Activated CD4-positive, alpha-beta memory T cell treated with anti-CD3 and anti-CD28 coated beads for 36 hours (primary cell): ENCODE results near the gene CHD3. TPM values are rescaled to one million over a fixed set of nuclear protein-coding genes. Genes with fewer than 3 reads are reported as not detected.

ENCODE experiments used
- CTCF ChIA-PET: fragments of 350-600 bp; sonication (Branson Sonifier 250); formaldehyde crosslinking; loops from one replicate; lab custom pipeline; 2021; ENCODE audit warnings: antibody characterized with exemption, inconsistent platforms; lab: Charles Lee
- POLR2A ChIA-PET: fragments of 350-600 bp; sonication (Branson Sonifier 250); formaldehyde crosslinking; loops from one replicate; lab custom pipeline; 2021; ENCODE audit warnings: antibody characterized with exemption; lab: Charles Lee
- DNase-seq: peaks from one replicate; pipeline ENCODE4 v3.0.0-alpha.2; 2020
- H3K27ac Mint-ChIP-seq: one replicate; pipeline ENCODE4 v1.8.0; 2021; ENCODE audit warnings: mixed read lengths
- H3K27me3 Mint-ChIP-seq: one replicate; pipeline ENCODE4 v1.8.0; 2021; ENCODE audit warnings: mixed read lengths
- H3K36me3 Mint-ChIP-seq: one replicate; pipeline ENCODE4 v1.8.0; 2021; ENCODE audit warnings: mixed read lengths
- H3K4me1 Mint-ChIP-seq: one replicate; pipeline ENCODE4 v1.8.0; 2021; ENCODE audit warnings: low read depth, mixed read lengths
- H3K4me3 Mint-ChIP-seq: one replicate; pipeline ENCODE4 v1.8.0; 2021; ENCODE audit warnings: mild to moderate bottlenecking, mixed read lengths
- H3K9me3 Mint-ChIP-seq: one replicate; pipeline ENCODE4 v1.8.0; 2021; ENCODE audit warnings: mixed read lengths
- intact Hi-C: fragments of 100-400 bp; cut with micrococcal nuclease; formaldehyde crosslinking; loops from one replicate; pipeline ENCODE4 v1.15.1; 2023
- total RNA-seq, 2 experiments: library from RNA; stranded (reverse); gene quantifications; one replicate each; pipeline ENCODE4 v1.2.3, GENCODE V29; 2021

Gene CHD3
- total RNA-seq, 2 experiments from 2014 or later = 120 to 133 TPM

GRCh38 chr17:7875804-7876370 is 12.7 kb upstream of the CHD3 start:
- ChIA-PET CTCF (interaction anchor here (1.0 to 1.1 kb wide), 2 partner anchors 19 to 113 kb away, joined by 3 read pairs; partner anchors contain the start of gene NAA38), POLR2A (interaction anchor here (0.5 kb wide), 1 partner anchor 25 kb away, joined by 3 read pairs; no protein-coding TSS in a partner anchor)
- no peak for DNase-seq
- peaks cover 9% of the 10 kb centered on the region for H3K36me3 Mint-ChIP-seq
- H3K27ac Mint-ChIP-seq = no peak overlapping the region
- H3K4me1 Mint-ChIP-seq = no peaks in the 10 kb centered on the region
- H3K4me3 Mint-ChIP-seq = no peak overlapping the region
- no peaks in the 10 kb centered on the region for H3K27me3 Mint-ChIP-seq
- no peaks in the 10 kb centered on the region for H3K9me3 Mint-ChIP-seq
- intact Hi-C loops = no loop called here

DNA sequence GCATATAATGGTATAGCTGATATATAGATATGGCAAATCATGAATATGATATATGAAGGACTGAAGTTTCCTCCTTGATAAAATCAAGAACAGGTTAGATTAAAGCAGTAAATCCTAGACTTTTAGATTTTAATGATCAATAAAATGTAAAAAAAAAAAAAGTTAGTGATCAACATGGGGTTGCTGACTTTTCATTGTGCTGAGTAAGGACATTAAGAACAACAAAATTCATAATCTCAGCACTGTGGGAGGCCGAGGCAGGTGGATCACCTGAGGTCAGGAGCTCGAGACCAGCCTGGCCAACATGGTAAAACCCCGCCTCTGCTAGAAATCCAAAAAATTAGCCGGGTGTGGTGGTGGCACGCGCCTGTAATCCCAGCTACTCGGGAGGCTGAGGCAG is 10.4 kb upstream of the CHD3 start:
- no peak overlapping the region for H3K4me3 Mint-ChIP-seq
- H3K9me3 Mint-ChIP-seq = no peaks in the 10 kb centered on the region
- no peak for DNase-seq
- H3K27me3 Mint-ChIP-seq = no peaks in the 10 kb centered on the region
- H3K4me1 Mint-ChIP-seq = no peaks in the 10 kb centered on the region
- ChIA-PET POLR2A (interaction anchor here (0.5 kb wide), 1 partner anchor 19 kb away, joined by 3 read pairs; no protein-coding TSS in a partner anchor), CTCF (interaction anchor here (0.7 to 2.3 kb wide), 2 partner anchors 11 to 15 kb away, joined by 4 to 9 read pairs; no protein-coding TSS in a partner anchor)
- intact Hi-C loops = no loop called here
- no peak overlapping the region for H3K27ac Mint-ChIP-seq
- H3K36me3 Mint-ChIP-seq = peaks cover 6% of the 10 kb centered on the region

- ChIA-PET CTCF (interaction anchor here (1.5 kb wide), 1 partner anchor 19 kb away, joined by 3 read pairs; no protein-coding TSS in a partner anchor), POLR2A (no interaction called here)
- Mint-ChIP-seq H3K27me3 (no peaks in the 10 kb centered on the region), H3K36me3 (no peaks in the 10 kb centered on the region), H3K27ac (no peak overlapping the region), H3K4me1 (no peaks in the 10 kb centered on the region), H3K4me3 (no peak overlapping the region), H3K9me3 (no peaks in the 10 kb centered on the region)
- no peak for DNase-seq
- intact Hi-C loops = no loop called here
Observed at GRCh38 chr17:7880076-7880868, 8.3 kb upstream of the CHD3 start.

GRCh38 chr17:7881276-7882054 is 7.1 kb upstream of the CHD3 start:
- Mint-ChIP-seq H3K4me1 (no peaks in the 10 kb centered on the region), H3K36me3 (peaks cover 5% of the 10 kb centered on the region), H3K4me3 (no peak overlapping the region), H3K27me3 (no peaks in the 10 kb centered on the region), H3K9me3 (no peaks in the 10 kb centered on the region), H3K27ac (no peak overlapping the region)
- POLR2A ChIA-PET = no interaction called here
- intact Hi-C loops = no loop called here
- DNase-seq = no peak
- CTCF ChIA-PET = no interaction called here

DNA sequence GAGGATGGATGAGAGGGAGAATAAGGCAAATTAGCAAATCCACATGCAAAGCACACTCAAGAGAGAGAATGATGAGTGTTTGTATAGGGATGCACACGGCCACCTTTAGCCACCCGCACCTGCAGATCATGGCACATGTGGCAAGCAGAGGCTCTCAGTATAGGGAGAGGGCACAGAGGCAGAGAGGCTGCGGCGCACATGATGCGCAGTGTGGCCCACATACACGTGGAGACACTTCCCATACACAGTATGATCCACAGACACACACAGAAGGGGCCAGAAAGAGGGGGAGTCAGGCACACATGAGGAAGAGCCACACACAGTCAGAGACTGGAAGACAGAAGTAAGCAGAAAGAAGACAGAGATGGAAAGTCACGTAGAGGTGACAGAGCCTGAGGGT is 6.5 kb upstream of the CHD3 start:
- no peak overlapping the region for H3K27ac Mint-ChIP-seq
- intact Hi-C loops = no loop called here
- no peak overlapping the region for H3K4me3 Mint-ChIP-seq
- ChIA-PET CTCF (interaction anchor here (1.0 kb wide), 1 partner anchor 108 kb away, joined by 3 read pairs; no protein-coding TSS in a partner anchor), POLR2A (no interaction called here)
- no peak for DNase-seq
- no peaks in the 10 kb centered on the region for H3K4me1 Mint-ChIP-seq
- no peaks in the 10 kb centered on the region for H3K27me3 Mint-ChIP-seq
- H3K9me3 Mint-ChIP-seq = no peaks in the 10 kb centered on the region
- H3K36me3 Mint-ChIP-seq = peaks cover 5% of the 10 kb centered on the region

- Mint-ChIP-seq H3K27me3 (no peaks in the 10 kb centered on the region), H3K4me3 (no peak overlapping the region), H3K36me3 (peaks cover 5% of the 10 kb centered on the region), H3K27ac (no peak overlapping the region), H3K4me1 (no peaks in the 10 kb centered on the region), H3K9me3 (no peaks in the 10 kb centered on the region)
- POLR2A ChIA-PET = no interaction called here
- intact Hi-C loops = no loop called here
- CTCF ChIA-PET = interaction anchor here (0.7 to 1.0 kb wide), 4 partner anchors 15 to 556 kb away, joined by 3 to 6 read pairs (median 3); no protein-coding TSS in a partner anchor
- no peak for DNase-seq
Observed at GRCh38 chr17:7882629-7883028, 6.0 kb upstream of the CHD3 start.

GRCh38 chr17:7883781-7884386 is 4.7 kb upstream of the CHD3 start:
- intact Hi-C loops = no loop called here
- peak overlapping the region; percentile 86 for H3K27ac Mint-ChIP-seq
- no peaks in the 10 kb centered on the region for H3K4me1 Mint-ChIP-seq
- no peaks in the 10 kb centered on the region for H3K27me3 Mint-ChIP-seq
- H3K9me3 Mint-ChIP-seq = no peaks in the 10 kb centered on the region
- H3K4me3 Mint-ChIP-seq = peak overlapping the region; percentile 69
- H3K36me3 Mint-ChIP-seq = peaks cover 5% of the 10 kb centered on the region
- CTCF ChIA-PET = interaction anchor here (0.6 to 1.1 kb wide), 3 partner anchors 47 to 230 kb away, joined by 3 read pairs; no protein-coding TSS in a partner anchor
- POLR2A ChIA-PET = interaction anchor here (0.6 kb wide), 1 partner anchor 41 kb away, joined by 3 read pairs; no protein-coding TSS in a partner anchor
- DNase-seq = peak; percentile 53

DNA sequence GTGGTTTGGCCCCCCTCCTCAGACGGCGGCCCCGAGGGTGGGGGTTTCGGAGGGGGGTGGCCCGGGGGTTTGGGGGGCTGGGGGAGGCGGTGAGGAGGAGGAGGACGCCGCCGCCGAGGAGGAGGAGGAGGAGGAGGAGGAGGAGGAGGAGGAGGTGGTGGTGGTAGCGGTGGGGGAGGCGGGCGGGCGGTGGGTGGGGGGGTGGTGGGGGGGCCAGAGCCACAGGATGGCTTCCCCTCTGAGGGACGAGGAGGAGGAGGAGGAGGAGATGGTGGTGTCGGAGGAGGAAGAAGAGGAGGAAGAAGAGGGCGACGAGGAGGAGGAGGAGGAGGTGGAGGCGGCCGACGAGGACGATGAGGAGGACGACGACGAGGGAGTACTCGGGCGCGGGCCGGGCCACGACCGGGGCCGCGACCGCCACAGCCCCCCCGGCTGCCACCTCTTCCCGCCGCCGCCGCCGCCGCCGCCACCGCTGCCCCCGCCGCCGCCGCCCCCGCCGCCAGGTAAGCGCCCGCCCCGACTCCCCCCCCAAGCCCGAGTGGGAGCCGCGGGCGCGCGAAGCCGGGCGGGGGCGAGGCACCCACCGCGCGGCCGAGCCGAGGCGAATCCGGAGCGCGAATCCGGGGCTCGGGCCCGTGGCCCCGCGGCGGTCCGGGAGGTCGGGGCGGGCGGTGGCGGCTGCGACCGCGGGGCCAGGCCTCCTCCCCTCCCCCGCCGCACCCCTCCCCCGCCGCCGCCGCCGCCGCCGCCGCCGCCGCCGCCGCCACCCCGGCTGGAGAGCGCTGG is 3.8 kb upstream of the CHD3 start:
- peak overlapping the region; percentile 84 for H3K27ac Mint-ChIP-seq
- ChIA-PET POLR2A (interaction anchor here (1.7 to 2.2 kb wide), 2 partner anchors 28 to 31 kb away, joined by 4 to 19 read pairs; partner anchors contain the start of genes CYB5D1, NAA38 and RNF227), CTCF (interaction anchor here (0.6 to 2.2 kb wide), 3 partner anchors 48 to 229 kb away, joined by 3 to 6 read pairs (median 3); no protein-coding TSS in a partner anchor)
- DNase-seq = peak; percentile 42
- H3K4me1 Mint-ChIP-seq = no peaks in the 10 kb centered on the region
- H3K27me3 Mint-ChIP-seq = no peaks in the 10 kb centered on the region
- no peaks in the 10 kb centered on the region for H3K9me3 Mint-ChIP-seq
- peaks cover 10% of the 10 kb centered on the region for H3K36me3 Mint-ChIP-seq
- H3K4me3 Mint-ChIP-seq = peak overlapping the region; percentile 69
- intact Hi-C loops = no loop called here

GRCh38 chr17:7885367-7886226 is 3.0 kb upstream of the CHD3 start:
- peak; percentile 61 for DNase-seq
- H3K4me3 Mint-ChIP-seq = peak overlapping the region; percentile 57
- H3K27ac Mint-ChIP-seq = no peak overlapping the region
- no peaks in the 10 kb centered on the region for H3K27me3 Mint-ChIP-seq
- H3K36me3 Mint-ChIP-seq = peaks cover 18% of the 10 kb centered on the region
- ChIA-PET CTCF (interaction anchor here (1.0 to 2.2 kb wide), 5 partner anchors 13 to 105 kb away, joined by 3 to 10 read pairs (median 5); partner anchors contain the start of genes CYB5D1 and NAA38), POLR2A (interaction anchor here (0.6 to 2.2 kb wide), 6 partner anchors 15 to 302 kb away, joined by 3 to 19 read pairs (median 4); partner anchors contain the start of genes CYB5D1, MPDU1, NAA38 and RNF227)
- H3K9me3 Mint-ChIP-seq = no peaks in the 10 kb centered on the region
- no peaks in the 10 kb centered on the region for H3K4me1 Mint-ChIP-seq
- intact Hi-C loops = loop anchor here (2.0 kb wide), 2 partner anchors 313 to 497 kb away; partner anchors contain the start of gene RPL26
